Measurements from ENCODE around the gene PTPN13. TPM values are rescaled to one million over a fixed set of nuclear protein-coding genes. Genes with fewer than 3 reads are reported as not detected.

PTPN13 gene
- total and polyA plus RNA-seq, 8 donors = 1.9 to 9.1 (median 6.7) TPM

- Histone ChIP-seq H3K4me1 (no peaks in the 10 kb centered on the region), H3K9me3 (no peaks in the 10 kb centered on the region), H3K36me3 (no peaks in the 10 kb centered on the region), H3K27me3 (no peaks in the 10 kb centered on the region), H3K27ac (no peak overlapping the region), H3K4me3 (no peak overlapping the region)
- no peak for DNase-seq
- no peak for FAIRE-seq
- TF ChIP-seq CTCF (IDR thresholded peaks at IDR 0.05) = no peak
- WGBS, 2 donors = 36 to 46% methylated on average over 1 of the region's 1 CpG
- no peak for ATAC-seq
- intact Hi-C loops (cut with DNase I) = no loop called here
These were observed 262.8 kb downstream of the PTPN13 start for GRCh38 chr4:86856896-86857295.

- Histone ChIP-seq H3K4me1 (no peaks in the 10 kb centered on the region), H3K4me3 (no peak overlapping the region), H3K9me3 (no peaks in the 10 kb centered on the region), H3K27me3 (no peaks in the 10 kb centered on the region), H3K27ac (no peak overlapping the region), H3K36me3 (no peaks in the 10 kb centered on the region)
- ATAC-seq = no peak
- no peak for DNase-seq
- intact Hi-C loops (cut with DNase I) = no loop called here
- FAIRE-seq = no peak
- 77 to 81% methylated on average over 8 of the region's 8 CpGs for WGBS, 2 donors
- TF ChIP-seq CTCF (IDR thresholded peaks at IDR 0.05) = no peak
These were observed 263.4 kb downstream of the PTPN13 start for GRCh38 chr4:86857341-86858052.

Other genes starting within 250 kb of the PTPN13 start
- gene MAPK10, start 234.3 kb upstream of the PTPN13 start, total RNA-seq = 10 to 100 TPM in 3 of 6 donors, 1 to 10 TPM in 3; 5.1 to 11.6 (median 9.9) TPM
- gene MAPK10, start 234.3 kb upstream of the PTPN13 start, polyA plus RNA-seq = 10 to 100 TPM in 1 of 2 donors, 1 to 10 TPM in 1; 6.3 to 20.7 TPM